Astrocyte (in vitro differentiated cells and primary cell): ENCODE measurements around the gene PI3.
"Not testable (repeated sequence)": the region's sequence is repeated elsewhere in the genome, so short reads cannot be mapped to it uniquely, and the experiment has no call there.

Experiments
- EZH2 ChIP-seq: IDR thresholded peaks from 2 replicates; pipeline ENCODE4 v1.6.1; 2012; ENCODE audit warnings: mild to moderate bottlenecking, low read length, inconsistent platforms; ENCODE audit not compliant: insufficient read depth
- TF ChIP-seq, protein P1 (sequence below): IDR thresholded peaks from 2 replicates; pipeline ENCODE4 v1.5.1; 2011; ENCODE audit warnings: low read depth, mild to moderate bottlenecking, inconsistent platforms, low read length, moderate library complexity; ENCODE audit not compliant: insufficient read depth

DNA sequence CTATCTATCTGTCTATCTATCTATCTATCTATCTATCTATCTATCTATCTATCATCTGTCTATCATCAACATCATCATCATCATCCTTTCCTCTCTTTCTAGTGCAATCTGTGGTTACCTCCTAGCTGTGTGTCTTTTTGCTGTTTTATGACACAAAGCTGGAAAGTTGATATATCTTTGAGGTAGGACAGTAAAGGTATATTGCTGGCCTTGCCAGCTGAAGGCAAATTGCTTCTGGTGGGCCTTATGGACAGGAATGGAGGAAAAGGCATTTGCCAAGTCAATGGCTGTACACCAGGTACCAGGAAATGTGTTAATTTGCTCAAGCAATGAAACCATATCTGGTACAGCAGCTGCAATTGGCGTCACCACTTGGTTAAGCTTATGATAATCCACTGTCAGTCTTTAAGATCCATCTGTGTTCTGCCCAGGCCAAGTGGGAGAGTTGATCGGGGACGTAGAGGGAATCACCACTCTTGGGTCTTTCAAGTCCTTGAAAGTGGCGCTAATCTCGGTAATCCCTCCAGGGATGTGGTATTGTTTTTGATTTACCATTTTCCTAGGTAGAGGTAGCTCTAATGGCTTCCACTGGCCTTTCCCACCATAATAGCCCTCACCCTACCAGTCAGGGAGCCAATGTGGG lies 34.8 kb upstream of the PI3 start:
- TF ChIP-seq, protein P1, sequence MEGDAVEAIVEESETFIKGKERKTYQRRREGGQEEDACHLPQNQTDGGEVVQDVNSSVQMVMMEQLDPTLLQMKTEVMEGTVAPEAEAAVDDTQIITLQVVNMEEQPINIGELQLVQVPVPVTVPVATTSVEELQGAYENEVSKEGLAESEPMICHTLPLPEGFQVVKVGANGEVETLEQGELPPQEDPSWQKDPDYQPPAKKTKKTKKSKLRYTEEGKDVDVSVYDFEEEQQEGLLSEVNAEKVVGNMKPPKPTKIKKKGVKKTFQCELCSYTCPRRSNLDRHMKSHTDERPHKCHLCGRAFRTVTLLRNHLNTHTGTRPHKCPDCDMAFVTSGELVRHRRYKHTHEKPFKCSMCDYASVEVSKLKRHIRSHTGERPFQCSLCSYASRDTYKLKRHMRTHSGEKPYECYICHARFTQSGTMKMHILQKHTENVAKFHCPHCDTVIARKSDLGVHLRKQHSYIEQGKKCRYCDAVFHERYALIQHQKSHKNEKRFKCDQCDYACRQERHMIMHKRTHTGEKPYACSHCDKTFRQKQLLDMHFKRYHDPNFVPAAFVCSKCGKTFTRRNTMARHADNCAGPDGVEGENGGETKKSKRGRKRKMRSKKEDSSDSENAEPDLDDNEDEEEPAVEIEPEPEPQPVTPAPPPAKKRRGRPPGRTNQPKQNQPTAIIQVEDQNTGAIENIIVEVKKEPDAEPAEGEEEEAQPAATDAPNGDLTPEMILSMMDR = not testable (repeated sequence)
- TF ChIP-seq EZH2 = not testable (repeated sequence)
